K562 (cell line): Measurements from ENCODE around the gene SNTG2.

Experiments used
- MAFK ChIP-seq: IDR thresholded peaks from 2 replicates; pipeline ENCODE4 v1.6.1; 2011; ENCODE audit warnings: low read length, improper control_type of control experiment
- MYBL2 ChIP-seq, 2 experiments: fragments of 450-650 bp in 1 of 2; sonication (generic) in 1 of 2; formaldehyde crosslinking in 1 of 2; IDR thresholded peaks; 2 replicates each; pipeline versions ENCODE4 v1.6.1 to v1.8.1; 2017 to 2022; ENCODE audit warnings: borderline replicate concordance in 1 of 2, inconsistent platforms in 1 of 2, low read depth in 1 of 2, mild to moderate bottlenecking in 1 of 2, missing genetic modification reagents in 1 of 2, moderate library complexity in 1 of 2
- NEUROD1 ChIP-seq: fragments of 150-350 bp; IDR thresholded peaks from 2 replicates; pipeline ENCODE4 v1.6.1; 2014; ENCODE audit warnings: borderline replicate concordance, low read length, low read depth; ENCODE audit not compliant: partially characterized antibody
- POLR2A ChIP-seq: fragments of 450-650 bp; conservative IDR thresholded peaks from 2 replicates; pipeline ENCODE4 v1.6.1; 2016
- TBP ChIP-seq: optimal IDR thresholded peaks from 2 replicates; pipeline ENCODE3; 2011; ENCODE audit warnings: low read depth, low read length, improper control_type of control experiment
- TF ChIP-seq, protein P1 (sequence below), 2 experiments: fragments of 450-650 bp in 1 of 2; IDR thresholded peaks; 2 replicates each; pipeline ENCODE4 v1.6.1; 2011 to 2017; ENCODE audit warnings: low read depth in 2 of 2, antibody characterized with exemption in 1 of 2, borderline replicate concordance in 1 of 2, low read length in 1 of 2, mild to moderate bottlenecking in 1 of 2, mixed read lengths in 1 of 2; ENCODE audit not compliant: control insufficient read depth in 1 of 2
- TF ChIP-seq, protein P2 (sequence below): fragments of 450-650 bp; formaldehyde crosslinking; IDR thresholded peaks from 2 replicates; pipeline ENCODE4 v1.4.0; 2022; ENCODE audit warnings: missing genetic modification characterization
- TF ChIP-seq, protein P3 (sequence below), 3 experiments: IDR thresholded peaks in 2 of 3; conservative IDR thresholded peaks in 1 of 3; 2 replicates each; pipeline ENCODE4 v1.5.1; 2011 to 2012; ENCODE audit warnings: low read length in 3 of 3, mild to moderate bottlenecking in 3 of 3, control low read depth in 2 of 3, improper control_type of control experiment in 1 of 3, inconsistent platforms in 1 of 3, low read depth in 1 of 3, mixed read lengths in 1 of 3, moderate library complexity in 1 of 3; ENCODE audit not compliant: insufficient read depth in 2 of 3
- TF ChIP-seq, protein P4 (sequence below): sonication (generic); formaldehyde crosslinking; IDR thresholded peaks from 2 replicates; pipeline ENCODE4 v1.8.0; 2022; ENCODE audit warnings: mild to moderate bottlenecking, missing genetic modification reagents, borderline replicate concordance

DNA sequence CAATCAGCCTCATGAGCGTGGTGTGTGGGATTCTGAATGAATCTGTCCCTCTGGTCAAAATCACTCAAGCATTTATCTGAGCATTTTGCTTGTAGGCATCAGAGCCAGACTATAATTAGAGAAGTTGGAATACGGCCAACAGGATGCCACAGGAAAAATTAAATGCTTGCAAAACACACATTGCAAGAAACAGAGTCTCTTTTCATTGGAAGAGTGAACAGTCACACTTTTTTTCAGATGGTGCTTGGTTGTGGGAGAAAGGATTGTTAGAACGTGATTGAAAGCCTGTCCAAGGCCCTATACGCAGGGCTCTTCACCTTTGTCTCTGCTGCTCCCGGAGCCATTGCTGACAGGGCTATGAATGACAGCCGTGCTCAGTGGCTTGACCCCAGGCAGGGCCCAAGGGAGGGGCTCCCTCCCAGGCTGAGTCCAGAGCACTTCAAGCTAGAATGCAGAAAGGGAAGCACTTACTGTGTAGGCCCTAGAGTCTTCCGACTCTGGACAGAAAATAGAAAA lies 59.8 kb downstream of the SNTG2 start:
- TF ChIP-seq NEUROD1 (no peak), TBP (no peak), MAFK (no peak), MYBL2 (IDR thresholded peaks at IDR 0.05; ENCODE audit: low read depth) (no peak), MYBL2 (CRISPR knock-in tag; IDR thresholded peaks at IDR 0.05; ENCODE audit: borderline replicate concordance) (no peak), POLR2A (no peak)
- TF ChIP-seq, protein P1, sequence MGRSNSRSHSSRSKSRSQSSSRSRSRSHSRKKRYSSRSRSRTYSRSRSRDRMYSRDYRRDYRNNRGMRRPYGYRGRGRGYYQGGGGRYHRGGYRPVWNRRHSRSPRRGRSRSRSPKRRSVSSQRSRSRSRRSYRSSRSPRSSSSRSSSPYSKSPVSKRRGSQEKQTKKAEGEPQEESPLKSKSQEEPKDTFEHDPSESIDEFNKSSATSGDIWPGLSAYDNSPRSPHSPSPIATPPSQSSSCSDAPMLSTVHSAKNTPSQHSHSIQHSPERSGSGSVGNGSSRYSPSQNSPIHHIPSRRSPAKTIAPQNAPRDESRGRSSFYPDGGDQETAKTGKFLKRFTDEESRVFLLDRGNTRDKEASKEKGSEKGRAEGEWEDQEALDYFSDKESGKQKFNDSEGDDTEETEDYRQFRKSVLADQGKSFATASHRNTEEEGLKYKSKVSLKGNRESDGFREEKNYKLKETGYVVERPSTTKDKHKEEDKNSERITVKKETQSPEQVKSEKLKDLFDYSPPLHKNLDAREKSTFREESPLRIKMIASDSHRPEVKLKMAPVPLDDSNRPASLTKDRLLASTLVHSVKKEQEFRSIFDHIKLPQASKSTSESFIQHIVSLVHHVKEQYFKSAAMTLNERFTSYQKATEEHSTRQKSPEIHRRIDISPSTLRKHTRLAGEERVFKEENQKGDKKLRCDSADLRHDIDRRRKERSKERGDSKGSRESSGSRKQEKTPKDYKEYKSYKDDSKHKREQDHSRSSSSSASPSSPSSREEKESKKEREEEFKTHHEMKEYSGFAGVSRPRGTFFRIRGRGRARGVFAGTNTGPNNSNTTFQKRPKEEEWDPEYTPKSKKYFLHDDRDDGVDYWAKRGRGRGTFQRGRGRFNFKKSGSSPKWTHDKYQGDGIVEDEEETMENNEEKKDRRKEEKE (IDR thresholded peaks at IDR 0.05; ENCODE audit: borderline replicate concordance in 1 of 2, control insufficient read depth in 1 of 2, low read depth in 2 of 2, low read length in 1 of 2) = no peak
- TF ChIP-seq, protein P2, sequence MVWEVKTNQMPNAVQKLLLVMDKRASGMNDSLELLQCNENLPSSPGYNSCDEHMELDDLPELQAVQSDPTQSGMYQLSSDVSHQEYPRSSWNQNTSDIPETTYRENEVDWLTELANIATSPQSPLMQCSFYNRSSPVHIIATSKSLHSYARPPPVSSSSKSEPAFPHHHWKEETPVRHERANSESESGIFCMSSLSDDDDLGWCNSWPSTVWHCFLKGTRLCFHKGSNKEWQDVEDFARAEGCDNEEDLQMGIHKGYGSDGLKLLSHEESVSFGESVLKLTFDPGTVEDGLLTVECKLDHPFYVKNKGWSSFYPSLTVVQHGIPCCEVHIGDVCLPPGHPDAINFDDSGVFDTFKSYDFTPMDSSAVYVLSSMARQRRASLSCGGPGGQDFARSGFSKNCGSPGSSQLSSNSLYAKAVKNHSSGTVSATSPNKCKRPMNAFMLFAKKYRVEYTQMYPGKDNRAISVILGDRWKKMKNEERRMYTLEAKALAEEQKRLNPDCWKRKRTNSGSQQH (CRISPR knock-in tag) = no peak
- TF ChIP-seq, protein P3, sequence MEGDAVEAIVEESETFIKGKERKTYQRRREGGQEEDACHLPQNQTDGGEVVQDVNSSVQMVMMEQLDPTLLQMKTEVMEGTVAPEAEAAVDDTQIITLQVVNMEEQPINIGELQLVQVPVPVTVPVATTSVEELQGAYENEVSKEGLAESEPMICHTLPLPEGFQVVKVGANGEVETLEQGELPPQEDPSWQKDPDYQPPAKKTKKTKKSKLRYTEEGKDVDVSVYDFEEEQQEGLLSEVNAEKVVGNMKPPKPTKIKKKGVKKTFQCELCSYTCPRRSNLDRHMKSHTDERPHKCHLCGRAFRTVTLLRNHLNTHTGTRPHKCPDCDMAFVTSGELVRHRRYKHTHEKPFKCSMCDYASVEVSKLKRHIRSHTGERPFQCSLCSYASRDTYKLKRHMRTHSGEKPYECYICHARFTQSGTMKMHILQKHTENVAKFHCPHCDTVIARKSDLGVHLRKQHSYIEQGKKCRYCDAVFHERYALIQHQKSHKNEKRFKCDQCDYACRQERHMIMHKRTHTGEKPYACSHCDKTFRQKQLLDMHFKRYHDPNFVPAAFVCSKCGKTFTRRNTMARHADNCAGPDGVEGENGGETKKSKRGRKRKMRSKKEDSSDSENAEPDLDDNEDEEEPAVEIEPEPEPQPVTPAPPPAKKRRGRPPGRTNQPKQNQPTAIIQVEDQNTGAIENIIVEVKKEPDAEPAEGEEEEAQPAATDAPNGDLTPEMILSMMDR (IDR thresholded peaks at IDR 0.05 in 2 of 3, conservative IDR thresholded peaks at IDR 0.05 in 1 of 3; ENCODE audit: insufficient read depth in 2 of 3, low read depth in 1 of 3, low read length in 3 of 3) = no peak
- TF ChIP-seq, protein P4, sequence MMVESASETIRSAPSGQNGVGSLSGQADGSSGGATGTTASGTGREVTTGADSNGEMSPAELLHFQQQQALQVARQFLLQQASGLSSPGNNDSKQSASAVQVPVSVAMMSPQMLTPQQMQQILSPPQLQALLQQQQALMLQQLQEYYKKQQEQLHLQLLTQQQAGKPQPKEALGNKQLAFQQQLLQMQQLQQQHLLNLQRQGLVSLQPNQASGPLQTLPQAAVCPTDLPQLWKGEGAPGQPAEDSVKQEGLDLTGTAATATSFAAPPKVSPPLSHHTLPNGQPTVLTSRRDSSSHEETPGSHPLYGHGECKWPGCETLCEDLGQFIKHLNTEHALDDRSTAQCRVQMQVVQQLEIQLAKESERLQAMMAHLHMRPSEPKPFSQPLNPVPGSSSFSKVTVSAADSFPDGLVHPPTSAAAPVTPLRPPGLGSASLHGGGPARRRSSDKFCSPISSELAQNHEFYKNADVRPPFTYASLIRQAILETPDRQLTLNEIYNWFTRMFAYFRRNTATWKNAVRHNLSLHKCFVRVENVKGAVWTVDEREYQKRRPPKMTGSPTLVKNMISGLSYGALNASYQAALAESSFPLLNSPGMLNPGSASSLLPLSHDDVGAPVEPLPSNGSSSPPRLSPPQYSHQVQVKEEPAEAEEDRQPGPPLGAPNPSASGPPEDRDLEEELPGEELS (CRISPR knock-in tag) = no peak
